Suprapubic skin (tissue), 4 donors: Measurements from ENCODE around the gene WNT3. TPM values are rescaled to one million over a fixed set of nuclear protein-coding genes. Genes with fewer than 3 reads are reported as not detected.

Source experiments
- DNase-seq, 2 donors: peaks; one replicate each; pipeline ENCODE4 v3.0.0-alpha.2; 2019; ENCODE audit warnings: low spot score in 2 of 2
- H3K27ac ChIP-seq: fragments of 200-600 bp; sonication (generic); one replicate; pipeline ENCODE4 v1.5.1; 2019
- H3K27me3 ChIP-seq: fragments of 200-600 bp; sonication (generic); one replicate; pipeline ENCODE4 v1.5.1; 2019
- H3K36me3 ChIP-seq: fragments of 200-600 bp; sonication (generic); one replicate; pipeline ENCODE4 v1.5.1; 2019
- H3K4me1 ChIP-seq: fragments of 200-600 bp; sonication (generic); one replicate; pipeline ENCODE4 v1.5.1; 2019
- H3K4me3 ChIP-seq: fragments of 200-600 bp; sonication (generic); one replicate; pipeline ENCODE4 v1.5.1; 2019; ENCODE audit warnings: mild to moderate bottlenecking
- H3K9me3 ChIP-seq: fragments of 200-600 bp; sonication (generic); one replicate; pipeline ENCODE4 v1.5.1; 2019
- CTCF ChIP-seq, 2 donors: fragments of 200-600 bp in 1 of 2; fragments of 450-650 bp in 1 of 2; sonication (generic) in 1 of 2; IDR thresholded peaks; one replicate each; pipeline ENCODE4 v1.5.1; 2016 to 2019; ENCODE audit warnings: antibody characterized with exemption in 2 of 2, mild to moderate bottlenecking in 1 of 2, moderate library complexity in 1 of 2
- EP300 ChIP-seq: sonication (generic); formaldehyde crosslinking; IDR thresholded peaks from one replicate; pipeline ENCODE4 v1.6.1; 2017; ENCODE audit warnings: antibody characterized with exemption
- POLR2A ChIP-seq, 2 donors: fragments of 450-650 bp; IDR thresholded peaks; one replicate each; pipeline ENCODE4 v1.6.1; 2017; ENCODE audit warnings: antibody characterized with exemption in 2 of 2, mild to moderate bottlenecking in 2 of 2, moderate library complexity in 2 of 2
- POLR2AphosphoS5 ChIP-seq, 3 donors: sonication (generic); formaldehyde crosslinking; IDR thresholded peaks; one replicate each; pipeline ENCODE4 v1.6.1; 2017; ENCODE audit warnings: antibody characterized with exemption in 3 of 3
- WGBS: methylation state at CpG from one replicate; pipeline ENCODE4 v1.1.5; 2018; 5-methylcytosine and 5-hydroxymethylcytosine counted together
- total RNA-seq, 4 donors: library from RNA; depleted of rRNA; stranded (reverse); fragments of >200 nt; gene quantifications; one replicate each; pipeline ENCODE4 v1.1.0, GENCODE V29; 2016

WNT3 gene
- total RNA-seq, 4 donors from 2014 or later: 39.3 to 84.9 (median 61.7) TPM

DNA sequence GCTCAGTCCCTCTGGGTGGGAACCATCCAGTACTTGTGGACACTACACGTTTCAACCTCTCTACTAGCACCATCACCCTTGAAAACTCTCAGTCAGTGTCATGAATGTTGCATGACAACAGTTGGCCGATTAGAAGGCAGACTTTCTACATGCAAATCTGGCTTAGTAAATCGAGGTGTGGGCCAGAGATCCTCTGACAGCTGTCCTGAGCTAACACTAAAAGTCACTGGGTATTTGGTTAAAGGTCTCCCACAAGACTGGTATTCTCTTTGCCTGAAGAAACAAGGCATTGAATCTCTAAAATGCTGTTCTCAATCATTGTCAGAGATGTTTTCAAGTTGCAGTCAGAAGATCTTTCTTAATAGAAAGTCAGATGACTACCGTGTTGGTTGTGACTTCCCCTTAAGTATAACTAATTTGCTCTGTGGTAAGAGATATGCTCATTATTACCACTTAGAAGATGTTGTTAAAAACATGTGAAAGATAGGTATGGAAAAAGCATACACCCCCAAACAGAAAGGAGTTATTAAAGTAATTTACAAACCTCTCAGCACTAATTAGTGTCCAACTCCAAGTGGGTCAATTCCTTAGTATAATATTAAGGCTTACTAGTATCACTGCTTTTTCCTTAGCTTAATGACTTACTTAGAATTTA lies 62.3 kb downstream of the WNT3 start:
- no peak overlapping the region for H3K4me3 ChIP-seq
- peaks cover 11% of the 10 kb centered on the region for H3K4me1 ChIP-seq
- TF ChIP-seq CTCF (IDR thresholded peaks at IDR 0.05) (no peak), EP300 (no peak), POLR2AphosphoS5 (IDR thresholded peaks at IDR 0.05) (no peak), POLR2A (IDR thresholded peaks at IDR 0.05) (no peak)
- no peaks in the 10 kb centered on the region for H3K9me3 ChIP-seq
- DNase-seq: no peak
- H3K27me3 ChIP-seq: no peaks in the 10 kb centered on the region
- H3K27ac ChIP-seq: no peak overlapping the region
- H3K36me3 ChIP-seq: peaks cover 24% of the 10 kb centered on the region
- 55% methylated on average over 4 of the region's 4 CpGs for WGBS

DNA sequence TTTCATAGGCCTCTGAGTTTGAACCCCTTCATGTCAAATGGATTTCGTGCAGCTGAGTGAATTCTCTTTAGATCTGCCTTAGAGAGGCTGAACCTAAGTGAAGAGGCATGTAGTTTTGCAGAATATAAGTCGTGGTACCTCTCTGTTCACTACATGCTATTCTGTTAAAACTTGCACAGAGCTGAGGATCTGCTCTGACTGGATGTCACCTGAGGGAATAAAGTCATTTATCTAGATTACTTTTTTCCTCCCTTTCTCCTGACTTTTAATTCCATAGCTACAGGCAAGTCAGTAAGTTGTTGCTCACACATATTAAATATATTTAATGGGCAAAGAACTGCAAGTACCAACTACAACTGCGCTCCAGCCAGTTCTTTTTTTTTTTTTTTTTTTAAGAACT lies 64.7 kb downstream of the WNT3 start:
- Histone ChIP-seq H3K4me3 (no peak overlapping the region), H3K36me3 (peaks cover 35% of the 10 kb centered on the region), H3K9me3 (no peaks in the 10 kb centered on the region), H3K27me3 (no peaks in the 10 kb centered on the region), H3K4me1 (peaks cover 11% of the 10 kb centered on the region), H3K27ac (no peak overlapping the region)
- no peak for TF ChIP-seq EP300
- no peak for TF ChIP-seq CTCF (IDR thresholded peaks at IDR 0.05)
- TF ChIP-seq POLR2AphosphoS5 (IDR thresholded peaks at IDR 0.05): no peak
- no peak for TF ChIP-seq POLR2A (IDR thresholded peaks at IDR 0.05)
- WGBS: 74% methylated on average over 3 of the region's 3 CpGs
- no peak for DNase-seq

GRCh38 chr17:46751425-46751824 lies 67.1 kb downstream of the WNT3 start:
- H3K4me3 ChIP-seq: no peak overlapping the region
- no peaks in the 10 kb centered on the region for H3K4me1 ChIP-seq
- 66% methylated on average over 4 of the region's 4 CpGs for WGBS
- no peaks in the 10 kb centered on the region for H3K27me3 ChIP-seq
- H3K9me3 ChIP-seq: no peaks in the 10 kb centered on the region
- TF ChIP-seq POLR2A (IDR thresholded peaks at IDR 0.05): no peak
- TF ChIP-seq POLR2AphosphoS5 (IDR thresholded peaks at IDR 0.05): no peak
- TF ChIP-seq EP300: no peak
- H3K36me3 ChIP-seq: peaks cover 35% of the 10 kb centered on the region
- no peak overlapping the region for H3K27ac ChIP-seq
- no peak for DNase-seq

DNA sequence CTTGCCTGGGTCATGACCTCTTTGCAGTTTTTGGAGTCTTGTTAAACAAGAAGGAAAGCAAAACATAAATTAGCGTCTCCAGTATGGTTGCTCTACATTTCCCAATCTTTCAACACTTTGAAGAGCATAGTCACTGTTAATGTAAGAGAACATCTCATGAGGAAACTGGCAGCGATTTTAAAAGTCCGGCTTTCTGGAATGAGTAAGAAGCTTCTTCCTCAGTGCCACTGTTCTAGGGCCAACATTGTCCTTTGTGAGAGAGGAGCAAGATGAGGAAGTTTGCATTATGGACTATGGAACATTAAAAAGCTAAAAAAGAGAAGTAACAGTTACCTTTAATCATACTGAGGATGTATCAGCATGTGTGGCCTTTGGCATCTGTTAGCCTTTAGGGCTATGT lies 73.1 kb downstream of the WNT3 start:
- Histone ChIP-seq H3K4me3 (no peak overlapping the region), H3K9me3 (no peaks in the 10 kb centered on the region), H3K36me3 (peaks cover 9% of the 10 kb centered on the region), H3K27ac (no peak overlapping the region), H3K4me1 (no peaks in the 10 kb centered on the region), H3K27me3 (no peaks in the 10 kb centered on the region)
- WGBS: 90% methylated on average over 3 of the region's 3 CpGs
- DNase-seq: no peak
- TF ChIP-seq EP300: no peak
- TF ChIP-seq POLR2AphosphoS5 (IDR thresholded peaks at IDR 0.05): no peak
- TF ChIP-seq CTCF (IDR thresholded peaks at IDR 0.05): no peak
- no peak for TF ChIP-seq POLR2A (IDR thresholded peaks at IDR 0.05)

DNA sequence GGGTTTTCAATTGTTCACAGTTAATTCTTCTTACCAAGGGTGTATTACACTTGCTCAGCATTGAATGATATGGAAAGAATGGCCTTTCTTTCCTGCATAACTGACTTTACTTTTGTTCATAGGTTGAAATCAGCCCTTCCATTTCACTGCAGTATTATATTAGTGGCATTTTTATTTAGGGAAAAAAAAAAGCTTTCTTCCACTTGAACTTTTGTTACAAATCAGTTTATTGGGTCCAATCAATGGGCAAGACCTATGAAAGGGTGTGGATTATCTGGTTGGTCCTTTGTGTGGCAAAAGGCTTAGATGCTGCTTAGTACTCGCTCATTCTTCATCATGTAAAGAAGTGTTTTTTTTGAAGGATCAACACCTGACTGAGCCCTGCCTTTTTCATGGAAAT lies 74.1 kb downstream of the WNT3 start:
- no peak for DNase-seq
- no peaks in the 10 kb centered on the region for H3K27me3 ChIP-seq
- WGBS: 90% methylated on average over 1 of the region's 1 CpG

More for the DNA sequence above, 74.1 kb downstream of the WNT3 start:
- Histone ChIP-seq H3K4me3 (no peak overlapping the region), H3K36me3 (peaks cover 4% of the 10 kb centered on the region), H3K4me1 (no peaks in the 10 kb centered on the region), H3K9me3 (no peaks in the 10 kb centered on the region), H3K27ac (no peak overlapping the region)
- TF ChIP-seq CTCF (IDR thresholded peaks at IDR 0.05) (no peak), POLR2A (IDR thresholded peaks at IDR 0.05) (no peak), POLR2AphosphoS5 (IDR thresholded peaks at IDR 0.05) (no peak), EP300 (no peak)
